HG03045 (cell line): ENCODE results near the gene COX8A.
"Not testable (repeated sequence)": the region's sequence is repeated elsewhere in the genome, so short reads cannot be mapped to it uniquely, and the experiment has no call there.

Experiments used
- ATAC-seq: cut with Tn5 transposase; IDR thresholded peaks from one replicate; pipeline ENCODE4 v1.9.1; 2021; ENCODE audit warnings: mild to moderate bottlenecking, moderate library complexity; ENCODE audit not compliant: unreplicated experiment

COX8A gene

GRCh38 chr11:63974259-63975143 lies at the start of gene COX8A:
Gene COX8A (plus strand): TSS chr11:63974620. CDS start chr11:63974681, 61 bp downstream.
- ATAC-seq = peak; percentile 95

GRCh38 chr11:63929616-63930015 lies 44.8 kb upstream of the COX8A start:
- ATAC-seq = no peak

GRCh38 chr11:63931045-63931444 lies 43.4 kb upstream of the COX8A start:
- no peak for ATAC-seq

GRCh38 chr11:63931876-63932275 lies 42.5 kb upstream of the COX8A start:
- ATAC-seq = no peak

- no peak for ATAC-seq
Measured at GRCh38 chr11:63933459-63933858, 41.0 kb upstream of the COX8A start.

GRCh38 chr11:63937713-63938478 lies 36.5 kb upstream of the COX8A start:
- ATAC-seq = peak; percentile 13

GRCh38 chr11:63938479-63939396 lies 35.7 kb upstream of the COX8A start, which contains the start of gene NAA40:
Gene NAA40 (plus strand): TSS chr11:63939002. CDS start chr11:63939097, 95 bp downstream.
- ATAC-seq = peak; percentile 90

- ATAC-seq = no peak
Measured at GRCh38 chr11:63939397-63939891, 35.0 kb upstream of the COX8A start.

- ATAC-seq = no peak
Measured at GRCh38 chr11:63940786-63941185, 33.6 kb upstream of the COX8A start.

- ATAC-seq = no peak
Measured at GRCh38 chr11:63941901-63942300, 32.5 kb upstream of the COX8A start.

GRCh38 chr11:63942803-63943202 lies 31.6 kb upstream of the COX8A start:
- no peak for ATAC-seq

- ATAC-seq = no peak
Measured at GRCh38 chr11:63944987-63945386, 29.4 kb upstream of the COX8A start.

- no peak for ATAC-seq
Measured at GRCh38 chr11:63945477-63946163, 28.8 kb upstream of the COX8A start.

- no peak for ATAC-seq
Measured at GRCh38 chr11:63951779-63952536, 22.5 kb upstream of the COX8A start.

- no peak for ATAC-seq
Measured at GRCh38 chr11:63952570-63952969, 21.9 kb upstream of the COX8A start.

GRCh38 chr11:63958008-63958407 lies 16.4 kb upstream of the COX8A start:
- ATAC-seq = no peak

- ATAC-seq = no peak
Measured at GRCh38 chr11:63961608-63962412, 12.6 kb upstream of the COX8A start.

- not testable (repeated sequence) for ATAC-seq
Measured at GRCh38 chr11:63963895-63964294, 10.5 kb upstream of the COX8A start.
